Sigmoid colon (tissue), 7 donors: ENCODE results near the gene KCND3. TPM values are rescaled to one million over a fixed set of nuclear protein-coding genes. Genes with fewer than 3 reads are reported as not detected.

Experiments
- DNase-seq: peaks from one replicate; pipeline ENCODE4 v3.0.0-alpha.2; 2019
- H3K27ac ChIP-seq, 4 donors: fragments of 200-600 bp; sonication (generic); one replicate each; pipeline ENCODE4 v1.5.1; 2016 to 2019; ENCODE audit warnings: mild to moderate bottlenecking in 1 of 4
- H3K27me3 ChIP-seq, 3 donors: fragments of 200-600 bp; sonication (generic); one replicate each; pipeline ENCODE4 v1.5.1; 2019; ENCODE audit warnings: mild to moderate bottlenecking in 1 of 3
- H3K36me3 ChIP-seq, 4 donors: fragments of 200-600 bp; sonication (generic); one replicate each; pipeline ENCODE4 v1.5.1; 2016 to 2019
- H3K4me1 ChIP-seq, 4 donors: fragments of 200-600 bp; sonication (generic); one replicate each; pipeline ENCODE4 v1.5.1; 2017 to 2019
- H3K4me3 ChIP-seq, 4 donors: fragments of 200-600 bp; sonication (generic); one replicate each; pipeline ENCODE4 v1.5.1; 2017 to 2019; ENCODE audit warnings: mild to moderate bottlenecking in 2 of 4, moderate library complexity in 1 of 4
- H3K9me3 ChIP-seq, 4 donors: fragments of 200-600 bp in 3 of 4; sonication (generic) in 3 of 4; one replicate each; pipeline versions ENCODE4 v1.5.1 to v1.6.1; 2013 to 2019
- EP300 ChIP-seq, 4 donors: sonication (generic); formaldehyde crosslinking; IDR thresholded peaks; one replicate each; pipeline ENCODE4 v1.6.1; 2017; ENCODE audit warnings: antibody characterized with exemption in 4 of 4
- POLR2A ChIP-seq, 2 donors: fragments of 450-650 bp; IDR thresholded peaks; one replicate each; pipeline ENCODE4 v1.6.1; 2016; ENCODE audit warnings: antibody characterized with exemption in 2 of 2, mild to moderate bottlenecking in 2 of 2, moderate library complexity in 2 of 2
- POLR2AphosphoS5 ChIP-seq, 4 donors: sonication (generic); formaldehyde crosslinking; IDR thresholded peaks; one replicate each; pipeline ENCODE4 v1.6.1; 2017; ENCODE audit warnings: antibody characterized with exemption in 4 of 4
- WGBS, 2 donors: extraction: QIAGEN DNeasy Blood & Tissue Kit; methylation state at CpG; one replicate each; pipeline ENCODE4 v1.1.7; 2013; 5-methylcytosine and 5-hydroxymethylcytosine counted together
- intact Hi-C: fragments of 100-400 bp; cut with DNase I; formaldehyde crosslinking; loops from one replicate; pipeline ENCODE4 v1.15.1; 2023
- polyA plus RNA-seq, 3 donors: library from polyadenylated mRNA; stranded (reverse); fragments of 200-250 nt; gene quantifications; one replicate each; pipeline ENCODE4 v1.2.3, GENCODE V29; 2013
- total RNA-seq, 4 donors: library from RNA; depleted of rRNA; stranded (reverse); fragments of >200 nt; gene quantifications; one replicate each; pipeline ENCODE4 v1.1.0, GENCODE V29; 2016
- TF ChIP-seq, protein P1 (sequence below), 4 experiments: fragments of 450-650 bp in 3 of 4; fragments of 200-600 bp in 1 of 4; IDR thresholded peaks; one replicate each; pipeline ENCODE4 v1.5.1; 2016 to 2019; ENCODE audit warnings: antibody characterized with exemption in 4 of 4, mild to moderate bottlenecking in 3 of 4, moderate library complexity in 2 of 4
- donor health status: healthy with polysubstance abuse.
- donor health status: Bipolar disorder and iron deficiency.
- donor health status: healthy.

Gene KCND3
- total and polyA plus RNA-seq, 7 donors: 0.23 to 18.3 (median 5.9) TPM

DNA sequence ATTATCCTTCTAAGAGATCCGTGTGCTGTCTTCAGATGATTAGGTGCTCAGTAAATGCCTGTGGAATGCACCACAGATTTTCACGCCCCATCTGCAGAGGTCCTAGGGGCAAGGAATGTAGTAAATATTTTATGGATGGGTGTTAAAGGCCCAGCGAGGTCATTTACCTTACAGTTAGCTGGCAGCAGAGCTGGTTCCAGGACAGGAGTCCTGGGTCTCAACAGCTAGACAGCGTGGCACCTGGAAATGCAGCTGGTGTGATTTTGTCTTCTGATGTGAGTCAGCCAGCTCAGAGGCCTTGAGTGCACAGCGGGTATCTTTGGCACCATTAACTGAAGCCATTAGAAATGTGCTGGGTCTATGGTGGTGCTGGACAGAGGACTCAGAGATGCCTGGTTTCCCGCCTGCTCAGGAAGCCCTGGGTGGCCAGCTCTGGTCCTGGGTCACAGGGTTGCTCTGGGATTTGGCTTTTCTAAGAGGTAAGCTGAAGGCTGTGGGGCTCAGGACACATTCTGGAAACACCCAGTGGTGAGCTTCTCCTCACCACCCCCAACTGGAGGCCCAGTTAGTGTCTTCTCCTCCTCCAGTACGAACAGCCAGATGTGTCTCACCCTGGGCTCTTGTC is 168.2 kb downstream of the KCND3 start:
- H3K4me3 ChIP-seq: no peak overlapping the region
- no peaks in the 10 kb centered on the region for H3K27me3 ChIP-seq
- WGBS, 2 donors: 43 to 72% methylated on average over 7 of the region's 7 CpGs
- H3K27ac ChIP-seq: no peak overlapping the region
- intact Hi-C loops: no loop called here
- DNase-seq: no peak
- no peaks in the 10 kb centered on the region for H3K36me3 ChIP-seq
- H3K9me3 ChIP-seq: no peaks in the 10 kb centered on the region
- no peaks in the 10 kb centered on the region for H3K4me1 ChIP-seq
- TF ChIP-seq POLR2A (IDR thresholded peaks at IDR 0.05): no peak
- TF ChIP-seq, protein P1, sequence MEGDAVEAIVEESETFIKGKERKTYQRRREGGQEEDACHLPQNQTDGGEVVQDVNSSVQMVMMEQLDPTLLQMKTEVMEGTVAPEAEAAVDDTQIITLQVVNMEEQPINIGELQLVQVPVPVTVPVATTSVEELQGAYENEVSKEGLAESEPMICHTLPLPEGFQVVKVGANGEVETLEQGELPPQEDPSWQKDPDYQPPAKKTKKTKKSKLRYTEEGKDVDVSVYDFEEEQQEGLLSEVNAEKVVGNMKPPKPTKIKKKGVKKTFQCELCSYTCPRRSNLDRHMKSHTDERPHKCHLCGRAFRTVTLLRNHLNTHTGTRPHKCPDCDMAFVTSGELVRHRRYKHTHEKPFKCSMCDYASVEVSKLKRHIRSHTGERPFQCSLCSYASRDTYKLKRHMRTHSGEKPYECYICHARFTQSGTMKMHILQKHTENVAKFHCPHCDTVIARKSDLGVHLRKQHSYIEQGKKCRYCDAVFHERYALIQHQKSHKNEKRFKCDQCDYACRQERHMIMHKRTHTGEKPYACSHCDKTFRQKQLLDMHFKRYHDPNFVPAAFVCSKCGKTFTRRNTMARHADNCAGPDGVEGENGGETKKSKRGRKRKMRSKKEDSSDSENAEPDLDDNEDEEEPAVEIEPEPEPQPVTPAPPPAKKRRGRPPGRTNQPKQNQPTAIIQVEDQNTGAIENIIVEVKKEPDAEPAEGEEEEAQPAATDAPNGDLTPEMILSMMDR (IDR thresholded peaks at IDR 0.05): no peak
- no peak for TF ChIP-seq POLR2AphosphoS5 (IDR thresholded peaks at IDR 0.05)
- TF ChIP-seq EP300 (IDR thresholded peaks at IDR 0.05): no peak

DNA sequence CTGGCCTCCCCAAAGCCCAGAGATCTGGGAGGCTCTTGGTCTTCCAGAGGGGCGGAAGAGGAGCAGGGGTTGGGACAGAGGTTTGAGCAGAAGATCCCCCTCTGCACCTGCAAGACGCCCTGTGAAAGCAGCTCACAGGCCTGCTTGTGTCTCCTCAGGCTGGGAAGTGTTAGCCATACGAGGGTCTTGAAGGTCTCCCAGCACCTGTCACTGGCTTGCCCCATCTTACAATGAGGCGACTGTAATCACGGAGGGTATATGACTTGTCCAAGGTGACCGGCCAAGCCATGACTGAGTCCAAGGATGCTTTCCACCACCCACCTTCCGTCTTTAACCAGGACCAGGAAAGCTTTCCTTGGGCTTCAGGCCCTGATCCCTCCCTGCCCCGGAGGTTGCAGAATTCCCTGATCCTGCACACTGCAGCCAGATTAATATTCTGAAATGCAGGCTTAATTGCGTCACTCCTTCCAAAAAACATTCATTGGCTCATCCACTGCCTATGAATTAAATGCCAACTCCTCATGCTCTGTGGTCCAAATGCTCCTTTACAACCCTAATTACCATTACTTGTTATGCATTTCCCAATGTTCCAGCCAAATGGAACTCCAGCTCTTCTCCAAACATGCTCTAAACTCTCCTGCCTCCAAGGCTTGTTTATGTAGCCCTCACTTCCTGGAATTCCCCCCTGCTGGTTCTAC is 169.8 kb downstream of the KCND3 start:
- Histone ChIP-seq H3K4me3 (no peak overlapping the region), H3K27me3 (no peaks in the 10 kb centered on the region), H3K9me3 (no peaks in the 10 kb centered on the region), H3K27ac (no peak overlapping the region), H3K4me1 (no peaks in the 10 kb centered on the region), H3K36me3 (no peaks in the 10 kb centered on the region)
- no peak for DNase-seq
- intact Hi-C loops: no loop called here
- TF ChIP-seq POLR2AphosphoS5 (IDR thresholded peaks at IDR 0.05) (no peak), POLR2A (IDR thresholded peaks at IDR 0.05) (no peak), EP300 (IDR thresholded peaks at IDR 0.05) (no peak)
- TF ChIP-seq, protein P1 (IDR thresholded peaks at IDR 0.05): no peak
- 78 to 88% methylated on average over 9 of the region's 9 CpGs for WGBS, 2 donors

DNA sequence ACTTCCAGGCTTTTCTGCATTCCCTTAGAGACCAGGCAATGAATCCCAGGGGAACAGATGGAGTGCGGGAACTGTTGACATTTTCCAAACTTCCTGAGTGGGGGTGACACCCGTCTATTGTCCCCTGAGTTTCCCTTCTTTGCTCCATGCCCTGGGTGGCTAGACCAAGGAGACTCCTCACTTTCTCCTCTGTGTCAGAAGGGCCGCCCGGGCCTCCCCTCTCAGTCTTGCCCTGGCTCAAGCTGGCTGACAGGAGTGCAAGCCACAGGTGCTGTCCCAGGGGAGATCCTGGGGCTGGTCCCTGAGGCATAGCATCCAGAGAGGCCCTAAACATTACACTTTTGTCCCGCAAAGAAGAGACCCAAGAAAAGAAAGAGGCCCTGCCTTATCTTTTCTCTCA is 170.9 kb downstream of the KCND3 start:
- H3K4me3 ChIP-seq: no peak overlapping the region
- DNase-seq: no peak
- no peaks in the 10 kb centered on the region for H3K4me1 ChIP-seq
- intact Hi-C loops: no loop called here
- H3K36me3 ChIP-seq: no peaks in the 10 kb centered on the region
- H3K27ac ChIP-seq: no peak overlapping the region
- TF ChIP-seq POLR2A (IDR thresholded peaks at IDR 0.05): no peak
- no peak for TF ChIP-seq EP300 (IDR thresholded peaks at IDR 0.05)
- TF ChIP-seq, protein P1 (IDR thresholded peaks at IDR 0.05): no peak
- no peak for TF ChIP-seq POLR2AphosphoS5 (IDR thresholded peaks at IDR 0.05)
- H3K27me3 ChIP-seq: no peaks in the 10 kb centered on the region
- 85 to 90% methylated on average over 5 of the region's 5 CpGs for WGBS, 2 donors
- no peaks in the 10 kb centered on the region for H3K9me3 ChIP-seq

DNA sequence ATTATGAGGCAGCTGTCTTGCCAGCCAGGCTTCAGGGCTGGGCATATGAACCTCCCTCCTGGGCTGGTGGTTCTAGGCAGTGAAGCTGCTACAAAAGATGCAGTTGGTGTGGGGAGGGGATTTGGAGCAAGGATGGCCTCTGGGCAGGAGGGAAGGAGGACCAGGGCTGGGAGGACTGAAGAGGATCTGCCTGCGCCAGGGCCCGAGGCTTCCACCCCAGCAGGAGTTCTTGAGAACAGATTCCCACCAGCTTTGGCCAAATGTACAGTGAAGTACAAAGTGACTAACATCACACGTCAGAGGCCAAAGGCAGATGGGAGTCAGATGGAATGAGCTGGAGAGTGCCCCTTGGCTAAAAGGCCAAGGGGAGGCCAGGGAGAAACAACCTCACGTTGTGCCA is 171.4 kb downstream of the KCND3 start:
- H3K27me3 ChIP-seq: no peaks in the 10 kb centered on the region
- no peaks in the 10 kb centered on the region for H3K4me1 ChIP-seq
- H3K4me3 ChIP-seq: no peak overlapping the region
- DNase-seq: no peak
- H3K9me3 ChIP-seq: no peaks in the 10 kb centered on the region
- no peaks in the 10 kb centered on the region for H3K36me3 ChIP-seq
- intact Hi-C loops: no loop called here
- no peak for TF ChIP-seq POLR2AphosphoS5 (IDR thresholded peaks at IDR 0.05)
- no peak overlapping the region for H3K27ac ChIP-seq
- 82 to 90% methylated on average over 4 of the region's 4 CpGs for WGBS, 2 donors

DNA sequence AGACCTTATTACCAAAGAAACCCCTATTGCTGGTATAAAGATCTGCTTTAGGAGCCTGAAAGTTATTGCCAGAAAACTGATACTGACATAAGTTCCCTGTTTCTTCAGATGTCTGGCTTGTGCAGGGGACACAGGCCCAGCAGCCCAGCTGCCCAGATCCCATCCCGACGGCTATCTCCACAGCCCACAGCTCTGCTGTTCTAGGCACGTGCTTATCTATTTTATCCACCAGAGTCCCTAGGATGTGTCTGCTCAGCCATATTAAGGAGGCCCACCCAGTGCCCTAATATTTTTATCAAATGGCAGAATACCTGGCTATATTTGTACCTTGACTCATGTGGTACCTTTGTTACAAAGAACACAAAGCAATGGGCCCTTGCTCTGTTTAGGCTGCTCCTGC is 174.8 kb downstream of the KCND3 start:
- Histone ChIP-seq H3K4me1 (no peaks in the 10 kb centered on the region), H3K27ac (no peak overlapping the region), H3K4me3 (no peak overlapping the region), H3K9me3 (no peaks in the 10 kb centered on the region), H3K27me3 (no peaks in the 10 kb centered on the region), H3K36me3 (no peaks in the 10 kb centered on the region)
- intact Hi-C loops: no loop called here
- DNase-seq: no peak
- WGBS, 2 donors: 73 to 91% methylated on average over 3 of the region's 3 CpGs
- TF ChIP-seq, protein P1 (IDR thresholded peaks at IDR 0.05): no peak
- no peak for TF ChIP-seq POLR2AphosphoS5 (IDR thresholded peaks at IDR 0.05)
- no peak for TF ChIP-seq EP300 (IDR thresholded peaks at IDR 0.05)
- TF ChIP-seq POLR2A (IDR thresholded peaks at IDR 0.05): no peak
